Panc1 (cell line): ENCODE measurements around the gene RNU5B-1.

ENCODE experiments used
- POLR2AphosphoS5 ChIP-seq: IDR thresholded peaks from 2 replicates; pipeline ENCODE4 v1.6.1; 2012; ENCODE audit warnings: mild to moderate bottlenecking, low read depth, low read length, moderate library complexity
- TCF7L2 ChIP-seq: IDR thresholded peaks from 2 replicates; pipeline ENCODE4 v1.6.1; 2011; ENCODE audit warnings: mild to moderate bottlenecking, low read depth, low read length, inconsistent platforms
- TF ChIP-seq, protein P1 (sequence below), 2 experiments: IDR thresholded peaks; 2 replicates each; pipeline ENCODE4 v1.6.1; 2011 to 2012; ENCODE audit warnings: low read depth in 2 of 2, control low read depth in 1 of 2, low read length in 1 of 2, mild to moderate bottlenecking in 1 of 2, moderate library complexity in 1 of 2; ENCODE audit not compliant: insufficient read depth in 1 of 2
- TF ChIP-seq, protein P2 (sequence below): fragments of 450-650 bp; IDR thresholded peaks from 2 replicates; pipeline ENCODE4 v1.5.1; 2017; ENCODE audit warnings: mild to moderate bottlenecking

DNA sequence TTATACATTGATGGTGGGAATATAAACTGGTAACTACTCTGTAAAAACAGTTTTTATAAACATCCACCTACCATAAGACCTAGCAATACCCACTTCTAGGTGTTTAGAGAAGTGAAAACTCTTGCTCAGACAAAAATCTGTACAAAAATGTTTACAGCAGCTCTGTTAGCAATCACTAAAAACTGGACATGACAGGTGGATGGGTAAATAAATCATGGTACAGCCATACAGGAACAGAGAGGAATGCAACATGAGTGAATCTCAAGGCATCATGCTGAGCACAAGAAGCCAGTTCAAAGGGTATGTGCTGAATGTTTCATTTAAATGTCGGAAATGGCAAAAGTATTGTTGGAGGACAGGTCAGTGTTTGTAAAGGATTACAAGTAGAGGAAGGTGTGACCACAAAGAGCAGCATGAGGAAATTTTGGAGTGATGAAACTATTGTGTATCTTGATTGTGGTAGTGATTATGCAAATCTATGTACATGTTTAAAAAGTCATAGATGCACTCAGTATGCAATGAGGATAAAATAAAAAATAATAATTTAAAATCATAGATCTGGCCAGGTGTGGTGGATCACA, 11.4 kb upstream of the RNU5B-1 start:
- TF ChIP-seq, protein P1, sequence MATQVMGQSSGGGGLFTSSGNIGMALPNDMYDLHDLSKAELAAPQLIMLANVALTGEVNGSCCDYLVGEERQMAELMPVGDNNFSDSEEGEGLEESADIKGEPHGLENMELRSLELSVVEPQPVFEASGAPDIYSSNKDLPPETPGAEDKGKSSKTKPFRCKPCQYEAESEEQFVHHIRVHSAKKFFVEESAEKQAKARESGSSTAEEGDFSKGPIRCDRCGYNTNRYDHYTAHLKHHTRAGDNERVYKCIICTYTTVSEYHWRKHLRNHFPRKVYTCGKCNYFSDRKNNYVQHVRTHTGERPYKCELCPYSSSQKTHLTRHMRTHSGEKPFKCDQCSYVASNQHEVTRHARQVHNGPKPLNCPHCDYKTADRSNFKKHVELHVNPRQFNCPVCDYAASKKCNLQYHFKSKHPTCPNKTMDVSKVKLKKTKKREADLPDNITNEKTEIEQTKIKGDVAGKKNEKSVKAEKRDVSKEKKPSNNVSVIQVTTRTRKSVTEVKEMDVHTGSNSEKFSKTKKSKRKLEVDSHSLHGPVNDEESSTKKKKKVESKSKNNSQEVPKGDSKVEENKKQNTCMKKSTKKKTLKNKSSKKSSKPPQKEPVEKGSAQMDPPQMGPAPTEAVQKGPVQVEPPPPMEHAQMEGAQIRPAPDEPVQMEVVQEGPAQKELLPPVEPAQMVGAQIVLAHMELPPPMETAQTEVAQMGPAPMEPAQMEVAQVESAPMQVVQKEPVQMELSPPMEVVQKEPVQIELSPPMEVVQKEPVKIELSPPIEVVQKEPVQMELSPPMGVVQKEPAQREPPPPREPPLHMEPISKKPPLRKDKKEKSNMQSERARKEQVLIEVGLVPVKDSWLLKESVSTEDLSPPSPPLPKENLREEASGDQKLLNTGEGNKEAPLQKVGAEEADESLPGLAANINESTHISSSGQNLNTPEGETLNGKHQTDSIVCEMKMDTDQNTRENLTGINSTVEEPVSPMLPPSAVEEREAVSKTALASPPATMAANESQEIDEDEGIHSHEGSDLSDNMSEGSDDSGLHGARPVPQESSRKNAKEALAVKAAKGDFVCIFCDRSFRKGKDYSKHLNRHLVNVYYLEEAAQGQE (IDR thresholded peaks at IDR 0.05; ENCODE audit: insufficient read depth in 1 of 2, low read depth in 2 of 2, low read length in 1 of 2): no peak
- TF ChIP-seq, protein P2, sequence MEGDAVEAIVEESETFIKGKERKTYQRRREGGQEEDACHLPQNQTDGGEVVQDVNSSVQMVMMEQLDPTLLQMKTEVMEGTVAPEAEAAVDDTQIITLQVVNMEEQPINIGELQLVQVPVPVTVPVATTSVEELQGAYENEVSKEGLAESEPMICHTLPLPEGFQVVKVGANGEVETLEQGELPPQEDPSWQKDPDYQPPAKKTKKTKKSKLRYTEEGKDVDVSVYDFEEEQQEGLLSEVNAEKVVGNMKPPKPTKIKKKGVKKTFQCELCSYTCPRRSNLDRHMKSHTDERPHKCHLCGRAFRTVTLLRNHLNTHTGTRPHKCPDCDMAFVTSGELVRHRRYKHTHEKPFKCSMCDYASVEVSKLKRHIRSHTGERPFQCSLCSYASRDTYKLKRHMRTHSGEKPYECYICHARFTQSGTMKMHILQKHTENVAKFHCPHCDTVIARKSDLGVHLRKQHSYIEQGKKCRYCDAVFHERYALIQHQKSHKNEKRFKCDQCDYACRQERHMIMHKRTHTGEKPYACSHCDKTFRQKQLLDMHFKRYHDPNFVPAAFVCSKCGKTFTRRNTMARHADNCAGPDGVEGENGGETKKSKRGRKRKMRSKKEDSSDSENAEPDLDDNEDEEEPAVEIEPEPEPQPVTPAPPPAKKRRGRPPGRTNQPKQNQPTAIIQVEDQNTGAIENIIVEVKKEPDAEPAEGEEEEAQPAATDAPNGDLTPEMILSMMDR: no peak
- TF ChIP-seq POLR2AphosphoS5 (no peak), TCF7L2 (no peak)
